Measurements from ENCODE around the gene CTIF. TPM values are rescaled to one million over a fixed set of nuclear protein-coding genes. Genes with fewer than 3 reads are reported as not detected.

CTIF gene
- total and polyA plus RNA-seq, 4 donors, result 10.6 to 26.7 (median 12.3) TPM

GRCh38 chr18:48567388-48567787 lies 28.6 kb downstream of the CTIF start:
- Histone ChIP-seq H3K9me3 (ENCODE audit: control insufficient read depth in 4 of 4, low read length in 3 of 4) (no peaks in the 10 kb centered on the region), H3K4me3 (ENCODE audit: low read depth in 1 of 3, low read length in 3 of 3) (no peak overlapping the region), H3K27me3 (ENCODE audit: control insufficient read depth in 4 of 4, insufficient read depth in 4 of 4, low read length in 3 of 4) (no peaks in the 10 kb centered on the region), H3K4me1 (ENCODE audit: control insufficient read depth in 4 of 4, insufficient read depth in 4 of 4, low read length in 3 of 4) (peaks cover 16 to 36% (median 28%) of the 10 kb centered on the region in 4 donors), H3K9ac (ENCODE audit: low read depth in 1 of 2, low read length in 2 of 2) (no peak overlapping the region), H3K36me3 (ENCODE audit: control insufficient read depth in 4 of 4, insufficient read depth in 3 of 4, low read depth in 1 of 4, low read length in 3 of 4) (no peaks in the 10 kb centered on the region), H3K27ac (ENCODE audit: low read depth in 1 of 2, low read length in 2 of 2) (peak overlapping the region; percentile 17 to 27)
- no peak for DNase-seq (ENCODE audit: low spot score)
- WGBS, result 54% methylated on average over 3 of the region's 3 CpGs
- no peak for TF ChIP-seq GABPA (IDR thresholded peaks at IDR 0.05 in 1 of 2, conservative IDR thresholded peaks at IDR 0.05 in 1 of 2)
- TF ChIP-seq ZBTB33 (IDR thresholded peaks at IDR 0.05), result peak; percentile 56
- TF ChIP-seq YY1 (IDR thresholded peaks at IDR 0.05), result peak; percentile 94
- peak; percentile 8 for TF ChIP-seq FOXA1 (IDR thresholded peaks at IDR 0.05)
- peak in 1 of 2 donors; percentile 70 for TF ChIP-seq EGR1 (IDR thresholded peaks at IDR 0.05; ENCODE audit: low read depth in 2 of 2)
- peak; percentile 77 to 87 for TF ChIP-seq RXRA (IDR thresholded peaks at IDR 0.05)
- peak; percentile 77 for TF ChIP-seq MAX (IDR thresholded peaks at IDR 0.05)
- TF ChIP-seq RAD21 (IDR thresholded peaks at IDR 0.05), result peak; percentile 48 to 49
- peak in 1 of 2 donors; percentile 85 for TF ChIP-seq JUND (IDR thresholded peaks at IDR 0.05)
- no peak for TF ChIP-seq CTCF (IDR thresholded peaks at IDR 0.05; ENCODE audit: low read depth, low read length, missing input control)
- TF ChIP-seq NR2F2 (IDR thresholded peaks at IDR 0.05), result no peak
- TF ChIP-seq TAF1 (conservative IDR thresholded peaks at IDR 0.05), result no peak
- peak; percentile 62 for TF ChIP-seq FOXA2 (IDR thresholded peaks at IDR 0.05)
- TF ChIP-seq HNF4A (conservative IDR thresholded peaks at IDR 0.05), result peak; percentile 95 to 97
- TF ChIP-seq REST (IDR thresholded peaks at IDR 0.05), result peak; percentile 69
- TF ChIP-seq SP1 (IDR thresholded peaks at IDR 0.05), result peak; percentile 86
- TF ChIP-seq HNF4G (IDR thresholded peaks at IDR 0.05), result peak; percentile 58
- TF ChIP-seq ATF3 (IDR thresholded peaks at IDR 0.05), result no peak

Data from liver (tissue), 9 donors.